ENCODE results near the gene HTT-AS. TPM values are rescaled to one million over a fixed set of nuclear protein-coding genes. Genes with fewer than 3 reads are reported as not detected.
A peak's percentile ranks its signal among the peaks of the same experiment; 100 is the strongest.

Gene HTT-AS
- total and polyA plus RNA-seq, 10 donors = not detected

- H3K27me3 ChIP-seq (replicated peaks in 1 of 7) = no peaks in the 10 kb centered on the region
- H3K9me3 ChIP-seq = no peaks in the 10 kb centered on the region
- no peak overlapping the region for H3K4me3 ChIP-seq
- H3K27ac ChIP-seq = no peak overlapping the region
- TF ChIP-seq POLR2AphosphoS5 (IDR thresholded peaks at IDR 0.05) (no peak), POLR2A (IDR thresholded peaks at IDR 0.05) (no peak), CTCF (IDR thresholded peaks at IDR 0.05 in 8 of 11, conservative IDR thresholded peaks at IDR 0.05 in 3 of 11) (no peak)
- H3K36me3 ChIP-seq = peaks cover 0 to 18% (median 12%) of the 10 kb centered on the region in 6 donors
- DNase-seq = no peak
- peaks cover 15 to 70% (median 45%) of the 10 kb centered on the region in 6 donors for H3K4me1 ChIP-seq
- 68 to 87% (median 74%) methylated on average over 6 of the region's 6 CpGs for WGBS, 5 donors
- intact Hi-C loops (cut with DNase I; ENCODE audit: low total_unique reads) = no loop called here
These were observed 8.7 kb upstream of the HTT-AS start for GRCh38 chr4:3082925-3083515.

GRCh38 chr4:3079694-3080123, 5.4 kb upstream of the HTT-AS start:
- TF ChIP-seq POLR2AphosphoS5 (IDR thresholded peaks at IDR 0.05) (peak in 1 of 3 donors; percentile 7), POLR2A (IDR thresholded peaks at IDR 0.05) (no peak)
- Histone ChIP-seq H3K27me3 (replicated peaks in 1 of 7) (no peaks in the 10 kb centered on the region), H3K27ac (peak overlapping the region in 5 of 8 donors; percentile 14 to 60 (median 24)), H3K36me3 (no peaks in the 10 kb centered on the region), H3K4me1 (peaks cover 28 to 89% (median 64%) of the 10 kb centered on the region in 6 donors), H3K9me3 (no peaks in the 10 kb centered on the region), H3K4me3 (no peak overlapping the region)
- intact Hi-C loops (cut with DNase I; ENCODE audit: low total_unique reads) = no loop called here
- 30 to 54% (median 37%) methylated on average over 6 of the region's 6 CpGs for WGBS, 5 donors
- DNase-seq = peak; percentile 69

DNA sequence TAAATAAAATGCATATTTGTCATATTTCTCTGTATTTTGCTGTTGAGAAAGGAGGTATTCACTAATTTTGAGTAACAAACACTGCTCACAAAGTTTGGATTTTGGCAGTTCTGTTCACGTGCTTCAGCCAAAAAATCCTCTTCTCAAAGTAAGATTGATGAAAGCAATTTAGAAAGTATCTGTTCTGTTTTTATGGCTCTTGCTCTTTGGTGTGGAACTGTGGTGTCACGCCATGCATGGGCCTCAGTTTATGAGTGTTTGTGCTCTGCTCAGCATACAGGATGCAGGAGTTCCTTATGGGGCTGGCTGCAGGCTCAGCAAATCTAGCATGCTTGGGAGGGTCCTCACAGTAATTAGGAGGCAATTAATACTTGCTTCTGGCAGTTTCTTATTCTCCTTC, 3.5 kb upstream of the HTT-AS start:
- no peak for TF ChIP-seq CTCF (IDR thresholded peaks at IDR 0.05 in 8 of 11, conservative IDR thresholded peaks at IDR 0.05 in 3 of 11)
- TF ChIP-seq POLR2AphosphoS5 (IDR thresholded peaks at IDR 0.05) = peak in 1 of 3 donors; percentile 11
- intact Hi-C loops (cut with DNase I; ENCODE audit: low total_unique reads) = no loop called here
- peaks cover 33 to 87% (median 66%) of the 10 kb centered on the region in 6 donors for H3K4me1 ChIP-seq

DNA sequence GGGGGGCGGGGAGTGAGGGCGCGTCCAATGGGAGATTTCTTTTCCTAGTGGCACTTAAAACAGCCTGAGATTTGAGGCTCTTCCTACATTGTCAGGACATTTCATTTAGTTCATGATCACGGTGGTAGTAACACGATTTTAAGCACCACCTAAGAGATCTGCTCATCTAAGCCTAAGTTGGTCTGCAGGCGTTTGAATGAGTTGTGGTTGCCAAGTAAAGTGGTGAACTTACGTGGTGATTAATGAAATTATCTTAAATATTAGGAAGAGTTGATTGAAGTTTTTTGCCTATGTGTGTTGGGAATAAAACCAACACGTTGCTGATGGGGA, 1.3 kb upstream of the HTT-AS start:
- H3K4me1 ChIP-seq = peaks cover 33 to 66% (median 61%) of the 10 kb centered on the region in 6 donors
- no peaks in the 10 kb centered on the region for H3K36me3 ChIP-seq
- H3K27ac ChIP-seq = peak overlapping the region in 6 of 8 donors; percentile 77 to 96 (median 91)
- no peaks in the 10 kb centered on the region for H3K9me3 ChIP-seq
- peak overlapping the region; percentile 76 to 91 (median 82) for H3K4me3 ChIP-seq
- TF ChIP-seq POLR2AphosphoS5 (IDR thresholded peaks at IDR 0.05) (no peak), POLR2A (IDR thresholded peaks at IDR 0.05) (no peak), CTCF (IDR thresholded peaks at IDR 0.05 in 8 of 11, conservative IDR thresholded peaks at IDR 0.05 in 3 of 11) (no peak)
- intact Hi-C loops (cut with DNase I; ENCODE audit: low total_unique reads) = no loop called here
- no peak for DNase-seq
- WGBS, 5 donors = 1 to 4% (median 1%) methylated on average over 5 to 8 of the region's 8 CpGs
- no peaks in the 10 kb centered on the region for H3K27me3 ChIP-seq (replicated peaks in 1 of 7)

More for the DNA sequence above, 3.5 kb upstream of the HTT-AS start:
- no peaks in the 10 kb centered on the region for H3K36me3 ChIP-seq
- WGBS, 5 donors = 38 to 61% (median 54%) methylated on average over 2 of the region's 2 CpGs
- no peaks in the 10 kb centered on the region for H3K9me3 ChIP-seq
- DNase-seq = peak; percentile 71
- no peak overlapping the region for H3K4me3 ChIP-seq
- H3K27me3 ChIP-seq (replicated peaks in 1 of 7) = no peaks in the 10 kb centered on the region
- peak overlapping the region in 6 of 8 donors; percentile 4 to 60 (median 54) for H3K27ac ChIP-seq
